Measurements from ENCODE around the gene SIPA1L2. TPM values are rescaled to one million over a fixed set of nuclear protein-coding genes. Genes with fewer than 3 reads are reported as not detected.
A peak's percentile ranks its signal among the peaks of the same experiment; 100 is the strongest.

Gene SIPA1L2
- total and polyA plus RNA-seq, 2 of the 4 experiments (the other 2 are of a cell fraction), result 7.1 to 13.4 TPM

DNA sequence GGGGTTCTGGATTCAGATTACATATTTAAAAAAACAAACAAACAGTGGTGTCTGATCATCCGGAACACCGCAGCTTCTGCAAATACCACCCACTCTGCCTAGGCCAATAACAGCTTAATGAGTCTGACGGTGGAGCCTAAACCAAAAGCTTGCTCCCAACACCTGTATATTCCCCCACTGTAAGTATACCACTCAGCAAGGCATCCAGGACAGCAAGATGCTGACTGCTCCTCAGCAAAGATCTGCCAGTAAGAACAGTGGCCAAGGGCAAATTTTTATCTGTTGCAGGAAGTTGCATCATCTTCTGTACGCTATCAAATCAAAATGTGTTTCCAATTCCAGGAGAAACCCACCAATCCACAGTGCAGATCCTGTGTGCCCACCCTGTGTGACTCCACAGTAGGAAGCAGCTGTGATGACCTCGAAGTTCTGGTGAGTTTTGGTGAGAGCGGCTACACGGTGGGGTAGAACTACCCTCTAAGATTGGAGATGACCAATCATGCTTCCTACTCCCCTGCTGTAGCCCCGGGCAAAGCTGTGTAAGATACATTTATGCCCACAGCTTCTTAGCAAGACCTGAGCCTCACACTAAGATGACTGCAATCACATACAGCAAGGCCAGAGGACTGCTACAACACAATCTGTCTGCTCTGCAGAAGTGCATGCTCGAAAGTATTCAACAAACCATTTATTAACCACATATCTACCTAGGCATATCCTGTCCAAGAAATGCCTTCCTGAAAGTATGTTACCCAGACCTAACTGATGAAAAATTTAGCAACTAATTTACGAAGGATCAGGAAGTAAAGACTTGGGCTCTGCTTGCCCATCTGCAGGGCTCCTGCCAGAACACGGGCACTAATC, 30.5 kb downstream of the SIPA1L2 start:
- Histone ChIP-seq H2AK5ac (ENCODE audit: low read depth, low read length) (peak overlapping the region; percentile 3; the same call in 1 of the 2 replicates), H4K8ac (ENCODE audit: low read depth in 2 of 2, low read length in 2 of 2) (peak overlapping the region in 1 of 2 experiments; percentile 23; a peak in 1 of 4 replicates), H3K18ac (ENCODE audit: low read depth, low read length) (peak overlapping the region; percentile 71; the same call in 1 of the 2 replicates), H4K5ac (ENCODE audit: low read depth, low read length) (no peak overlapping the region; the same call in 1 of the 2 replicates), H2AK9ac (replicated peaks; ENCODE audit: low read depth, low read length, poor library complexity) (no peak overlapping the region), H3K4me2 (ENCODE audit: low read depth, low read length) (peak overlapping the region; percentile 22; the same call in 1 of the 2 replicates), H3K4me3 (ENCODE audit: insufficient read depth, low read depth, low read length) (no peak overlapping the region), H3K56ac (ENCODE audit: extremely low read depth, insufficient read depth, low read length) (peak overlapping the region; percentile 4; the same call in 1 of the 2 replicates), H3K36me3 (ENCODE audit: control insufficient read depth, insufficient read depth, low read length) (peaks cover under 1% of the 10 kb centered on the region; the same call in 1 of the 2 replicates), H2BK15ac (ENCODE audit: low read depth, low read length) (no peak overlapping the region; the same call in 2 of the 3 replicates), H3K27me3 (ENCODE audit: control insufficient read depth, insufficient read depth, low read length) (no peaks in the 10 kb centered on the region), H3K9ac (ENCODE audit: low read depth, low read length) (no peak overlapping the region), H2BK5ac (ENCODE audit: low read depth, low read length, poor library complexity, severe bottlenecking) (no peak overlapping the region), H3K27ac (ENCODE audit: insufficient read depth, low read length) (no peak overlapping the region), H2BK20ac (ENCODE audit: low read depth, low read length) (peak overlapping the region; percentile 50; the same call in 1 of the 2 replicates), H3K9me3 (ENCODE audit: control insufficient read depth, insufficient read depth, low read length) (no peaks in the 10 kb centered on the region), H3K4me1 (ENCODE audit: control insufficient read depth, insufficient read depth, low read length) (peaks cover 14% of the 10 kb centered on the region), H2BK120ac (ENCODE audit: low read depth, low read length) (peak overlapping the region; percentile 12), H4K20me1 (ENCODE audit: insufficient read depth, low read length) (peaks cover 4% of the 10 kb centered on the region; the same call in 1 of the 2 replicates), H3K9me1 (ENCODE audit: insufficient read depth, low read length) (peaks cover 16% of the 10 kb centered on the region), H3K79me1 (ENCODE audit: low read depth in 1 of 2, low read length in 2 of 2) (peaks cover 13 to 32% of the 10 kb centered on the region in 2 experiments), H2AFZ (replicated peaks; ENCODE audit: low read length, poor library complexity) (peak overlapping the region; percentile 3), H3K4ac (ENCODE audit: low read depth, low read length) (peak overlapping the region; percentile 71), H3K23ac (ENCODE audit: low read depth, low read length) (0 out of 2 replicates have a peak overlapping the region, but pooled peaks have one; percentile 32), H4K91ac (ENCODE audit: insufficient read depth, low read depth, low read length) (peak overlapping the region; percentile 64), H3K14ac (replicated peaks; ENCODE audit: low read depth, low read length) (peak overlapping the region; percentile 81)
- TF ChIP-seq CEBPB (IDR thresholded peaks at IDR 0.05; ENCODE audit: low read depth, low read length) (peak; percentile 88), SMC3 (IDR thresholded peaks at IDR 0.05; ENCODE audit: low read depth, low read length) (no peak), FOS (IDR thresholded peaks at IDR 0.05; ENCODE audit: low read depth, low read length) (no peak), USF2 (IDR thresholded peaks at IDR 0.05; ENCODE audit: low read depth, low read length) (no peak), RCOR1 (IDR thresholded peaks at IDR 0.05; ENCODE audit: insufficient replicate concordance, low read length) (no peak)
- TF ChIP-seq, protein P1, sequence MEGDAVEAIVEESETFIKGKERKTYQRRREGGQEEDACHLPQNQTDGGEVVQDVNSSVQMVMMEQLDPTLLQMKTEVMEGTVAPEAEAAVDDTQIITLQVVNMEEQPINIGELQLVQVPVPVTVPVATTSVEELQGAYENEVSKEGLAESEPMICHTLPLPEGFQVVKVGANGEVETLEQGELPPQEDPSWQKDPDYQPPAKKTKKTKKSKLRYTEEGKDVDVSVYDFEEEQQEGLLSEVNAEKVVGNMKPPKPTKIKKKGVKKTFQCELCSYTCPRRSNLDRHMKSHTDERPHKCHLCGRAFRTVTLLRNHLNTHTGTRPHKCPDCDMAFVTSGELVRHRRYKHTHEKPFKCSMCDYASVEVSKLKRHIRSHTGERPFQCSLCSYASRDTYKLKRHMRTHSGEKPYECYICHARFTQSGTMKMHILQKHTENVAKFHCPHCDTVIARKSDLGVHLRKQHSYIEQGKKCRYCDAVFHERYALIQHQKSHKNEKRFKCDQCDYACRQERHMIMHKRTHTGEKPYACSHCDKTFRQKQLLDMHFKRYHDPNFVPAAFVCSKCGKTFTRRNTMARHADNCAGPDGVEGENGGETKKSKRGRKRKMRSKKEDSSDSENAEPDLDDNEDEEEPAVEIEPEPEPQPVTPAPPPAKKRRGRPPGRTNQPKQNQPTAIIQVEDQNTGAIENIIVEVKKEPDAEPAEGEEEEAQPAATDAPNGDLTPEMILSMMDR (conservative IDR thresholded peaks at IDR 0.05; ENCODE audit: low read depth, low read length), result no peak
- dilution Hi-C loops (cut with HindIII; ENCODE audit: low sequenced_read_pairs, unreplicated experiment) (no loop called here), intact Hi-C loops (cut with micrococcal nuclease) (no loop called here), in situ Hi-C loops (cut with MboI; ENCODE audit: low sequenced_read_pairs) (no loop called here)
- 78% methylated on average over 3 of the region's 11 CpGs; no CpG with 5 or more reads in 1 of the 2 experiments for WGBS, 2 experiments (ENCODE audit: extremely low coverage in 2 of 2, insufficient read length in 1 of 2)
- ChIA-PET POLR2A (ENCODE audit: unreplicated experiment) (no interaction called here), CTCF (interaction anchor here (1.0 to 1.1 kb wide), 3 partner anchors 9 to 920 kb away, joined by 3 read pairs; no protein-coding TSS in a partner anchor)
- DNase-seq (peak; percentile 47), ATAC-seq (ENCODE audit: low read depth) (peak; percentile 27; the same call in 1 of the 2 replicates)
- no TSS peak for BruUV-seq (replicated peaks)

Measured in IMR-90 (cell line).